GM19239 (cell line): ENCODE data around the gene EDA2R.

Source experiments
- DNase-seq: peaks from one replicate; pipeline ENCODE4 v3.0.0; 2011; ENCODE audit warnings: low spot score; ENCODE audit not compliant: insufficient read length
- FAIRE-seq: peaks from 2 replicates; lab custom pipeline; 2011; peaks lifted over from hg19 to GRCh38; lab: Jason Lieb, UNC

Gene EDA2R

DNA sequence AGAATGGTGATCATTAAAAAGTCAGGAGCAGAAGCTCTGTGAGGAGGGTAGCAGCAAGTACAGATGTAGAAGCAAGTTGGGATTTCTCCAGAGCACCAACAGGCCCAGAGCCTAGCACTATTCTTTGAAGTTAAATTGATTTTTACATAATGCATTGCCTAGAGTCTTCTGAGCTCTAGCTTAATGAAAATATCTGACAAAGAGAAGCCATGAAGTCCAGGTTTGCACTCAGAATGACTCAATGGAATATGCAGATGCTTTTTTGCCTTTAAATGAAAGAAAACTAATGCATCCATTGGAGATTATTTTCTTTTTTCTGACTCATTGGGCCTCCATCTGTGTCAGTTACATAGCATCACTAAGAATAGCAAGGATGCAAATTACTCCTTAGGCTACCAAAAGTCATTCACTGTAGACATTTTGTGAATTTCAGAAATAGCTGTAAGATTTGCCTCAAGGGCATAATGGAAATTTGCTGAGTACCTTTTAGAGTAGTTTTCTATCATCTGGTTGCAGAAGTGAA, 91.0 kb downstream of the EDA2R start:
- no peak for FAIRE-seq
- no peak for DNase-seq
